IMR-90 (cell line): ENCODE measurements around the gene GNL1. TPM values are rescaled to one million over a fixed set of nuclear protein-coding genes. Genes with fewer than 3 reads are reported as not detected.

ENCODE experiments used
- ATAC-seq: fragments of 200-7000 bp; cut with Tn5 transposase; 2 replicates; pipeline ENCODE4 v1.9.1; 2020; ENCODE audit warnings: low read depth, mild to moderate bottlenecking, moderate library complexity
- BruUV-seq: library from RNA; stranded (reverse); fragments of 400-500 nt; replicated peaks from 2 replicates; lab custom pipeline; 2021; lab: Mats Ljungman, UMichigan
- CTCF ChIA-PET: fragments of 300-600 bp; formaldehyde crosslinking; extraction: SDS; loops from one replicate; lab custom pipeline; 2021; ENCODE audit warnings: antibody characterized with exemption; lab: Yijun Ruan, JAX
- POLR2A ChIA-PET: fragments of 300-600 bp; sonication (Branson Sonifier 250); formaldehyde crosslinking; loops from one replicate; lab custom pipeline; 2022; ENCODE audit warnings: antibody characterized with exemption; ENCODE audit not compliant: unreplicated experiment; lab: Charles Lee
- DNase-seq: peaks from one replicate; pipeline ENCODE4 v3.0.0; 2013
- H2AFZ ChIP-seq: replicated peaks from 2 replicates; pipeline ENCODE3; 2013; ENCODE audit warnings: low read length, mild to moderate bottlenecking; ENCODE audit not compliant: poor library complexity
- H2AK5ac ChIP-seq: 2 replicates; pipeline ENCODE4 v1.6.1; 2013; ENCODE audit warnings: low read depth, low read length, inconsistent platforms
- H2AK9ac ChIP-seq: replicated peaks from 2 replicates; pipeline ENCODE3; 2013; ENCODE audit warnings: mild to moderate bottlenecking, low read depth, low read length, moderate library complexity; ENCODE audit not compliant: poor library complexity
- H2BK120ac ChIP-seq: 2 replicates; pipeline ENCODE4 v1.6.1; 2013; ENCODE audit warnings: low read depth, low read length, inconsistent platforms
- H2BK15ac ChIP-seq: 3 replicates; pipeline ENCODE4 v1.6.1; 2013; ENCODE audit warnings: low read depth, low read length, inconsistent platforms
- H2BK20ac ChIP-seq: 2 replicates; pipeline ENCODE4 v1.6.1; 2013; ENCODE audit warnings: low read depth, mild to moderate bottlenecking, inconsistent platforms, low read length, moderate library complexity
- H2BK5ac ChIP-seq: 2 replicates; pipeline ENCODE4 v1.6.1; 2013; ENCODE audit warnings: mild to moderate bottlenecking, low read depth, low read length, inconsistent platforms; ENCODE audit not compliant: poor library complexity, severe bottlenecking
- H3K14ac ChIP-seq: replicated peaks from 2 replicates; pipeline ENCODE4 v1.6.1; 2013; ENCODE audit warnings: low read depth, low read length, inconsistent platforms
- H3K18ac ChIP-seq: 2 replicates; pipeline ENCODE4 v1.6.1; 2013; ENCODE audit warnings: low read depth, low read length, control low read depth
- H3K23ac ChIP-seq: 2 replicates; pipeline ENCODE4 v1.6.1; 2013; ENCODE audit warnings: low read depth, low read length, inconsistent platforms
- H3K27ac ChIP-seq: 2 replicates; pipeline ENCODE4 v1.5.1; 2013; ENCODE audit warnings: mild to moderate bottlenecking, control low read depth, low read length; ENCODE audit not compliant: insufficient read depth
- H3K27me3 ChIP-seq: 2 replicates; pipeline ENCODE4 v1.6.1; 2013; ENCODE audit warnings: low read length; ENCODE audit not compliant: control insufficient read depth, insufficient read depth
- H3K36me3 ChIP-seq: 2 replicates; pipeline ENCODE4 v1.6.1; 2013; ENCODE audit warnings: low read length, mixed read lengths; ENCODE audit not compliant: control insufficient read depth, insufficient read depth
- H3K4ac ChIP-seq: 2 replicates; pipeline ENCODE4 v1.6.1; 2013; ENCODE audit warnings: low read depth, low read length, inconsistent platforms
- H3K4me1 ChIP-seq: 2 replicates; pipeline ENCODE4 v1.6.1; 2013; ENCODE audit warnings: low read length, mixed read lengths; ENCODE audit not compliant: control insufficient read depth, insufficient read depth
- H3K4me2 ChIP-seq: 2 replicates; pipeline ENCODE4 v1.6.1; 2013; ENCODE audit warnings: low read depth, mild to moderate bottlenecking, control low read depth, low read length, moderate library complexity
- H3K4me3 ChIP-seq: 2 replicates; pipeline ENCODE4 v1.5.1; 2013; ENCODE audit warnings: low read depth, mild to moderate bottlenecking, control low read depth, low read length, moderate library complexity; ENCODE audit not compliant: insufficient read depth
- H3K56ac ChIP-seq: 2 replicates; pipeline ENCODE4 v1.6.1; 2013; ENCODE audit warnings: low read length, inconsistent platforms; ENCODE audit not compliant: insufficient read depth; ENCODE audit errors: extremely low read depth
- H3K79me1 ChIP-seq, 2 experiments: 2 replicates each; pipeline ENCODE4 v1.6.1; 2013; ENCODE audit warnings: low read length in 2 of 2, inconsistent platforms in 1 of 2, low read depth in 1 of 2
- H3K9ac ChIP-seq: 2 replicates; pipeline ENCODE4 v1.6.1; 2013; ENCODE audit warnings: low read depth, low read length, control low read depth
- H3K9me1 ChIP-seq: 2 replicates; pipeline ENCODE4 v1.6.1; 2013; ENCODE audit warnings: low read length, inconsistent platforms; ENCODE audit not compliant: insufficient read depth
- H3K9me3 ChIP-seq: 2 replicates; pipeline ENCODE4 v1.6.1; 2013; ENCODE audit warnings: low read length; ENCODE audit not compliant: control insufficient read depth, insufficient read depth
- H4K20me1 ChIP-seq: 2 replicates; pipeline ENCODE4 v1.6.1; 2013; ENCODE audit warnings: low read length, inconsistent platforms; ENCODE audit not compliant: insufficient read depth
- H4K5ac ChIP-seq: 2 replicates; pipeline ENCODE4 v1.6.1; 2013; ENCODE audit warnings: mild to moderate bottlenecking, low read depth, low read length, control low read depth
- H4K8ac ChIP-seq, 2 experiments: 2 replicates each; pipeline ENCODE4 v1.6.1; 2013; ENCODE audit warnings: low read depth in 2 of 2, low read length in 2 of 2, control low read depth in 1 of 2, inconsistent platforms in 1 of 2
- H4K91ac ChIP-seq: 2 replicates; pipeline ENCODE4 v1.6.1; 2013; ENCODE audit warnings: low read depth, low read length, inconsistent platforms; ENCODE audit not compliant: insufficient read depth
- BHLHE40 ChIP-seq: fragments of 150-350 bp; IDR thresholded peaks from 2 replicates; pipeline ENCODE4 v1.6.1; 2016; ENCODE audit warnings: mild to moderate bottlenecking, low read depth, low read length
- CEBPB ChIP-seq: IDR thresholded peaks from 2 replicates; pipeline ENCODE4 v1.6.1; 2012; ENCODE audit warnings: low read depth, low read length, improper control_type of control experiment
- CHD1 ChIP-seq: IDR thresholded peaks from 2 replicates; pipeline ENCODE4 v1.6.1; 2012; ENCODE audit warnings: low read depth, low read length, improper control_type of control experiment
- CTCF ChIP-seq: conservative IDR thresholded peaks from 2 replicates; pipeline ENCODE4 v1.5.1; 2012; ENCODE audit warnings: mild to moderate bottlenecking, low read depth, low read length, improper control_type of control experiment
- FOS ChIP-seq: fragments of 150-350 bp; IDR thresholded peaks from 2 replicates; pipeline ENCODE4 v1.6.1; 2016; ENCODE audit warnings: low read depth, low read length
- MAFK ChIP-seq: IDR thresholded peaks from 2 replicates; pipeline ENCODE4 v1.6.1; 2012; ENCODE audit warnings: low read depth, low read length, improper control_type of control experiment
- MAZ ChIP-seq: IDR thresholded peaks from 2 replicates; pipeline ENCODE4 v1.6.1; 2012; ENCODE audit warnings: low read depth, mild to moderate bottlenecking, low read length, improper control_type of control experiment, moderate library complexity, borderline replicate concordance
- MXI1 ChIP-seq: IDR thresholded peaks from 2 replicates; pipeline ENCODE4 v1.6.1; 2012; ENCODE audit warnings: low read depth, mild to moderate bottlenecking, low read length, moderate library complexity, borderline replicate concordance
- NFE2L2 ChIP-seq: fragments of 150-350 bp; IDR thresholded peaks from 2 replicates; pipeline ENCODE4 v1.6.1; 2016; ENCODE audit warnings: low read depth, mild to moderate bottlenecking, low read length
- POLR2A ChIP-seq: IDR thresholded peaks from 2 replicates; pipeline ENCODE4 v1.6.1; 2012; ENCODE audit warnings: mild to moderate bottlenecking, low read depth, low read length
- RAD21 ChIP-seq: IDR thresholded peaks from 2 replicates; pipeline ENCODE4 v1.6.1; 2012; ENCODE audit warnings: low read length, improper control_type of control experiment
- RCOR1 ChIP-seq: IDR thresholded peaks from 2 replicates; pipeline ENCODE4 v1.6.1; 2012; ENCODE audit warnings: mild to moderate bottlenecking, low read length, improper control_type of control experiment; ENCODE audit not compliant: insufficient replicate concordance
- RFX5 ChIP-seq: IDR thresholded peaks from 2 replicates; pipeline ENCODE4 v1.8.0; 2012; ENCODE audit warnings: low read depth, mild to moderate bottlenecking, low read length, moderate library complexity
- SMC3 ChIP-seq: fragments of 150-350 bp; IDR thresholded peaks from 2 replicates; pipeline ENCODE4 v1.6.1; 2016; ENCODE audit warnings: low read depth, mild to moderate bottlenecking, antibody characterized with exemption, low read length, moderate library complexity
- WGBS, 2 experiments: methylation state at CpG; one replicate each; pipeline versions ENCODE4 v1.1.5 to v1.1.7; 2013; ENCODE audit warnings: missing lambda C conversion rate in 2 of 2; ENCODE audit not compliant: insufficient read length in 1 of 2; ENCODE audit errors: extremely low coverage in 2 of 2; 5-methylcytosine and 5-hydroxymethylcytosine counted together
- dilution Hi-C: fragments of 300-500 bp; cut with HindIII; formaldehyde crosslinking; loops from one replicate; pipeline ENCODE4 v1.14.3; 2018; ENCODE audit warnings: low sequenced_read_pairs; ENCODE audit not compliant: unreplicated experiment
- in situ Hi-C: fragments of 300-500 bp; cut with MboI; formaldehyde crosslinking; loops from 3 replicates; pipeline ENCODE4 v1.14.3; 2019; ENCODE audit warnings: low sequenced_read_pairs, inconsistent platforms, mixed read lengths
- intact Hi-C: fragments of 100-400 bp; cut with micrococcal nuclease; formaldehyde crosslinking; loops from 2 replicates; pipeline ENCODE4 v1.10.0; 2022
- polyA plus RNA-seq, 3 experiments: library from polyadenylated mRNA; depleted of rRNA; stranded (reverse); fragments of >200 nt; gene quantifications; 2 replicates each; pipeline ENCODE4 v1.2.3, GENCODE V29; 2012; ENCODE audit warnings: low replicate concordance in 1 of 3
- total RNA-seq: library from RNA; depleted of rRNA; stranded (reverse); fragments of >200 nt; gene quantifications from 2 replicates; pipeline ENCODE4 v1.2.3, GENCODE V29; 2012
- TF ChIP-seq, protein P1 (sequence below): fragments of 150-350 bp; IDR thresholded peaks from 2 replicates; pipeline ENCODE4 v1.6.1; 2016; ENCODE audit warnings: low read depth, mild to moderate bottlenecking, low read length, moderate library complexity, borderline replicate concordance
- TF ChIP-seq, protein P2 (sequence below): fragments of 150-350 bp; IDR thresholded peaks from 2 replicates; pipeline ENCODE4 v1.6.1; 2017; ENCODE audit warnings: mild to moderate bottlenecking, antibody characterized with exemption, low read length, low read depth

GNL1 gene
- total and polyA plus RNA-seq, 2 of the 4 experiments (the other 2 are of a cell fraction): 40.5 to 44.0 TPM

GRCh38 chr6:30547454-30547853 is 8.8 kb downstream of the GNL1 start:
- H3K27me3 ChIP-seq: no peaks in the 10 kb centered on the region
- BruUV-seq: no TSS peak
- no peak overlapping the region for H4K8ac ChIP-seq
- H3K4ac ChIP-seq: no peak overlapping the region
- H2BK15ac ChIP-seq: no peak overlapping the region
- no peak overlapping the region for H3K56ac ChIP-seq
- no peak overlapping the region for H2BK5ac ChIP-seq
- H3K9me3 ChIP-seq: no peaks in the 10 kb centered on the region
- no peaks in the 10 kb centered on the region; the same call in 1 of the 2 replicates for H4K20me1 ChIP-seq
- H3K79me1 ChIP-seq: peaks cover 0 to 12% of the 10 kb centered on the region in 2 experiments; a peak in 2 of 4 replicates
- H3K4me2 ChIP-seq: no peak overlapping the region
- H2AFZ ChIP-seq: no peak overlapping the region
- in situ Hi-C loops (no loop called here), dilution Hi-C loops (no loop called here), intact Hi-C loops (no loop called here)
- ATAC-seq (no peak), DNase-seq (no peak)
- H3K4me1 ChIP-seq: no peaks in the 10 kb centered on the region
- peaks cover 45% of the 10 kb centered on the region for H3K36me3 ChIP-seq
- no peak overlapping the region for H2BK20ac ChIP-seq
- ChIA-PET POLR2A (no interaction called here), CTCF (interaction anchor here (1.6 kb wide), 1 partner anchor 15 kb away, joined by 4 read pairs; no protein-coding TSS in a partner anchor)
- no peak overlapping the region for H2AK9ac ChIP-seq
- TF ChIP-seq RFX5: no peak
- TF ChIP-seq MXI1: no peak
- TF ChIP-seq NFE2L2: no peak
- no peak for TF ChIP-seq BHLHE40
- no peak for TF ChIP-seq MAZ
- TF ChIP-seq RAD21: no peak
- no peak for TF ChIP-seq CTCF
- no peak for TF ChIP-seq CEBPB
- TF ChIP-seq MAFK: no peak
- no peak for TF ChIP-seq POLR2A
- no peak for TF ChIP-seq FOS
- no peak for TF ChIP-seq CHD1
- TF ChIP-seq, protein P1, sequence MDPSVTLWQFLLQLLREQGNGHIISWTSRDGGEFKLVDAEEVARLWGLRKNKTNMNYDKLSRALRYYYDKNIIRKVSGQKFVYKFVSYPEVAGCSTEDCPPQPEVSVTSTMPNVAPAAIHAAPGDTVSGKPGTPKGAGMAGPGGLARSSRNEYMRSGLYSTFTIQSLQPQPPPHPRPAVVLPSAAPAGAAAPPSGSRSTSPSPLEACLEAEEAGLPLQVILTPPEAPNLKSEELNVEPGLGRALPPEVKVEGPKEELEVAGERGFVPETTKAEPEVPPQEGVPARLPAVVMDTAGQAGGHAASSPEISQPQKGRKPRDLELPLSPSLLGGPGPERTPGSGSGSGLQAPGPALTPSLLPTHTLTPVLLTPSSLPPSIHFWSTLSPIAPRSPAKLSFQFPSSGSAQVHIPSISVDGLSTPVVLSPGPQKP: no peak
- no peak for TF ChIP-seq RCOR1
- TF ChIP-seq SMC3: no peak
- TF ChIP-seq, protein P2, sequence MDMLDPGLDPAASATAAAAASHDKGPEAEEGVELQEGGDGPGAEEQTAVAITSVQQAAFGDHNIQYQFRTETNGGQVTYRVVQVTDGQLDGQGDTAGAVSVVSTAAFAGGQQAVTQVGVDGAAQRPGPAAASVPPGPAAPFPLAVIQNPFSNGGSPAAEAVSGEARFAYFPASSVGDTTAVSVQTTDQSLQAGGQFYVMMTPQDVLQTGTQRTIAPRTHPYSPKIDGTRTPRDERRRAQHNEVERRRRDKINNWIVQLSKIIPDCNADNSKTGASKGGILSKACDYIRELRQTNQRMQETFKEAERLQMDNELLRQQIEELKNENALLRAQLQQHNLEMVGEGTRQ: no peak
- H3K9me1 ChIP-seq: no peaks in the 10 kb centered on the region
- no peak overlapping the region for H3K23ac ChIP-seq
- H3K27ac ChIP-seq: no peak overlapping the region
- H2AK5ac ChIP-seq: no peak overlapping the region
- no peak overlapping the region for H3K18ac ChIP-seq
- no peak overlapping the region for H2BK120ac ChIP-seq
- H3K9ac ChIP-seq: no peak overlapping the region
- no peak overlapping the region for H3K4me3 ChIP-seq
- H4K91ac ChIP-seq: no peak overlapping the region
- WGBS, 2 experiments: 100% methylated on average over 1 of the region's 6 CpGs; no CpG with 5 or more reads in 1 of the 2 experiments
- no peak overlapping the region for H3K14ac ChIP-seq
- H4K5ac ChIP-seq: no peak overlapping the region
